HepG2 (cell line): Measurements from ENCODE around the gene CORO7. TPM values are rescaled to one million over a fixed set of nuclear protein-coding genes. Genes with fewer than 3 reads are reported as not detected.

Source experiments
- CEBPG ChIP-seq: IDR thresholded peaks from 2 replicates; pipeline ENCODE4 v1.6.1; 2016
- CENPT ChIP-seq: sonication (generic); formaldehyde crosslinking; IDR thresholded peaks from 2 replicates; pipeline ENCODE4 v1.8.0; 2022; ENCODE audit warnings: low read depth, mild to moderate bottlenecking, moderate library complexity, missing genetic modification reagents
- MBNL3 ChIP-seq: fragments of 250-450 bp; sonication (Bioruptor Pico); conservative IDR thresholded peaks from 2 replicates; pipeline ENCODE4 v1.8.0; 2022; ENCODE audit warnings: mild to moderate bottlenecking, inconsistent platforms
- NR2F1 ChIP-seq, 2 experiments: fragments of 450-650 bp in 1 of 2; formaldehyde crosslinking in 1 of 2; IDR thresholded peaks; 2 replicates each; pipeline versions ENCODE4 v1.5.0 to v1.6.1; 2016 to 2020; ENCODE audit warnings: mild to moderate bottlenecking in 1 of 2, missing compliant biosample characterization in 1 of 2, missing genetic modification reagents in 1 of 2, moderate library complexity in 1 of 2
- ONECUT2 ChIP-seq: sonication (generic); formaldehyde crosslinking; IDR thresholded peaks from 2 replicates; pipeline ENCODE4 v1.4.0; 2020; ENCODE audit warnings: missing genetic modification reagents
- PHB2 ChIP-seq: fragments of 450-650 bp; IDR thresholded peaks from 2 replicates; pipeline ENCODE4 v1.6.1; 2018; ENCODE audit not compliant: partially characterized antibody
- RFX3 ChIP-seq: IDR thresholded peaks from 2 replicates; pipeline ENCODE4 v1.6.1; 2016; ENCODE audit warnings: missing biosample characterization, missing genetic modification reagents
- YEATS2 ChIP-seq: sonication (generic); formaldehyde crosslinking; IDR thresholded peaks from 2 replicates; pipeline ENCODE4 v1.4.0; 2020; ENCODE audit warnings: missing genetic modification reagents, borderline replicate concordance
- ZC3H4 ChIP-seq: sonication (generic); formaldehyde crosslinking; IDR thresholded peaks from 2 replicates; pipeline ENCODE4 v1.4.0; 2020; ENCODE audit warnings: missing genetic modification reagents, borderline replicate concordance
- ZFP36L2 ChIP-seq: sonication (generic); formaldehyde crosslinking; IDR thresholded peaks from 2 replicates; pipeline ENCODE4 v1.4.0; 2020; ENCODE audit warnings: missing genetic modification reagents
- ZNF234 ChIP-seq: sonication (generic); formaldehyde crosslinking; conservative IDR thresholded peaks from 2 replicates; pipeline ENCODE4 v1.5.1; 2020; ENCODE audit warnings: mild to moderate bottlenecking, missing genetic modification reagents
- ZNF460 ChIP-seq: sonication (generic); formaldehyde crosslinking; IDR thresholded peaks from 2 replicates; pipeline ENCODE4 v1.5.1; 2020; ENCODE audit warnings: missing genetic modification reagents, mild to moderate bottlenecking, borderline replicate concordance
- polyA plus RNA-seq, 8 experiments: library from polyadenylated mRNA; depleted of rRNA in 3 of 8; stranded (reverse) in 7 of 8; unstranded in 1 of 8; fragments of >200 nt; fragmentation: Illumina TruSeq in 4 of 8; extraction: Trizol in 4 of 8; gene quantifications; 2 replicates each; pipeline versions ENCODE4 v1.2.1 to v1.2.3, GENCODE V29; 2011 to 2016; ENCODE audit warnings: low read depth in 4 of 8, missing spikeins in 1 of 8, mixed read lengths in 1 of 8; ENCODE audit not compliant: insufficient read depth in 1 of 8
- total RNA-seq, 5 experiments: library from RNA; depleted of rRNA; stranded (reverse); fragments of >200 nt; fragmentation: Illumina TruSeq; extraction: Trizol; gene quantifications; 2 replicates each; pipeline ENCODE4 v1.2.3, GENCODE V29; 2016; ENCODE audit warnings: low read depth in 1 of 5
- TF ChIP-seq, protein P1 (sequence below): sonication (generic); formaldehyde crosslinking; IDR thresholded peaks from 2 replicates; pipeline ENCODE4 v1.8.0; 2022; ENCODE audit warnings: mild to moderate bottlenecking, missing genetic modification reagents, borderline replicate concordance
- TF ChIP-seq, protein P2 (sequence below): sonication (generic); formaldehyde crosslinking; IDR thresholded peaks from 2 replicates; pipeline ENCODE4 v1.4.0; 2020; ENCODE audit warnings: missing genetic modification reagents, borderline replicate concordance
- TF ChIP-seq, protein P3 (sequence below): sonication (generic); formaldehyde crosslinking; IDR thresholded peaks from 2 replicates; pipeline ENCODE4 v1.5.0; 2020; ENCODE audit warnings: mild to moderate bottlenecking, missing genetic modification reagents, borderline replicate concordance

The CORO7 gene
- total and polyA plus RNA-seq, 2 of the 13 experiments (the other 11 are each of a cell fraction or from before 2014, with no cell fraction given): 9.9 to 14.3 TPM

DNA sequence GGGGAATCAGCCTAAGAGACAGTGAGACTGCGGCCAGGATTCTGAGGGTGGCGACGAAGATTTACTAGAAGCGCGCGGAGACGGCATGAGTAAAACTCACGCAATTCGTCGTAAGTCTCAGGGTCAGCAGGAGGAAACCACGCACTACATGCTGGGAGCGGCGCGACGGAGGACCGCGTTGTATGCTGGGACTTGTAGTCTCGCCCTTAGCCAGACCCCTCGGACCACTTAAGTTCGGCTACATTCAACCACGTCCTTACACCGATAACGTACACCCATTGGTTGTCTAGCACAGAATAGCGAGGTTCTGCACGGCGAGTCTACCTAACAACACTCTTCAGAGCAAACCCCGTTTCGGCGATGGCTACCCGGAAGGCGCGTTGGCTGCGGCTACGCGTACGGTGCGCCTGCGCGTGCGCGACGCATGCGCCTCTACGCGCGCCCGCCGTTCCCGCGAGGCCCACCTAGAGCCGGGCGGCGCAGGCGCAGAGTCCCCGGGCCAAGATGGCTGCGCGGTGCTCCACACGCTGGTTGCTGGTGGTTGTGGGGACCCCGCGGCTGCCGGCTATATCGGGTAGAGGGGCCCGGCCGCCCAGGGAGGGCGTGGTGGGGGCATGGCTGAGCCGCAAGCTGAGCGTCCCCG lies 9.1 kb upstream of the CORO7 start, which contains the start of gene DNAJA3 (continued):
- TF ChIP-seq, protein P1, sequence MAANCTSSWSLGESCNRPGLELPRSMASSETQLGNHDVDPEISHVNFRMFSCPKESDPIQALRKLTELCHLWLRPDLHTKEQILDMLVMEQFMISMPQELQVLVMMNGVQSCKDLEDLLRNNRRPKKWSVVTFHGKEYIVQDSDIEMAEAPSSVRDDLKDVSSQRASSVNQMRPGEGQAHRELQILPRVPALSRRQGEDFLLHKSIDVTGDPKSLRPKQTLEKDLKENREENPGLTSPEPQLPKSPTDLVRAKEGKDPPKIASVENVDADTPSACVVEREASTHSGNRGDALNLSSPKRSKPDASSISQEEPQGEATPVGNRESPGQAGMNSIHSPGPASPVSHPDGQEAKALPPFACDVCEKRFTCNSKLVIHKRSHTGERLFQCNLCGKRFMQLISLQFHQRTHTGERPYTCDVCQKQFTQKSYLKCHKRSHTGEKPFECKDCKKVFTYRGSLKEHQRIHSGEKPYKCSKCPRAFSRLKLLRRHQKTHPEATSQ (CRISPR knock-in tag): 0 out of 2 replicates have a peak, but pooled peaks have one; percentile 30
- TF ChIP-seq ZNF460 (CRISPR knock-in tag) (no peak), ZC3H4 (CRISPR knock-in tag) (no peak), CENPT (CRISPR knock-in tag) (peak; percentile 92; the same call in 1 of the 2 replicates), YEATS2 (peak; percentile 58; the same call in 1 of the 2 replicates), ONECUT2 (CRISPR knock-in tag) (no peak), NR2F1 (CRISPR knock-in tag; IDR thresholded peaks at IDR 0.05) (no peak), ZFP36L2 (no peak), RFX3 (CRISPR knock-in tag) (peak; percentile 2; the same call in 1 of the 2 replicates), ZNF234 (no peak), PHB2 (no peak), MBNL3 (CRISPR knock-in tag) (no peak), CEBPG (CRISPR knock-in tag) (peak; percentile 81)
- TF ChIP-seq, protein P2, sequence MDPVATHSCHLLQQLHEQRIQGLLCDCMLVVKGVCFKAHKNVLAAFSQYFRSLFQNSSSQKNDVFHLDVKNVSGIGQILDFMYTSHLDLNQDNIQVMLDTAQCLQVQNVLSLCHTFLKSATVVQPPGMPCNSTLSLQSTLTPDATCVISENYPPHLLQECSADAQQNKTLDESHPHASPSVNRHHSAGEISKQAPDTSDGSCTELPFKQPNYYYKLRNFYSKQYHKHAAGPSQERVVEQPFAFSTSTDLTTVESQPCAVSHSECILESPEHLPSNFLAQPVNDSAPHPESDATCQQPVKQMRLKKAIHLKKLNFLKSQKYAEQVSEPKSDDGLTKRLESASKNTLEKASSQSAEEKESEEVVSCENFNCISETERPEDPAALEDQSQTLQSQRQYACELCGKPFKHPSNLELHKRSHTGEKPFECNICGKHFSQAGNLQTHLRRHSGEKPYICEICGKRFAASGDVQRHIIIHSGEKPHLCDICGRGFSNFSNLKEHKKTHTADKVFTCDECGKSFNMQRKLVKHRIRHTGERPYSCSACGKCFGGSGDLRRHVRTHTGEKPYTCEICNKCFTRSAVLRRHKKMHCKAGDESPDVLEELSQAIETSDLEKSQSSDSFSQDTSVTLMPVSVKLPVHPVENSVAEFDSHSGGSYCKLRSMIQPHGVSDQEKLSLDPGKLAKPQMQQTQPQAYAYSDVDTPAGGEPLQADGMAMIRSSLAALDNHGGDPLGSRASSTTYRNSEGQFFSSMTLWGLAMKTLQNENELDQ (CRISPR knock-in tag): no peak
- TF ChIP-seq, protein P3, sequence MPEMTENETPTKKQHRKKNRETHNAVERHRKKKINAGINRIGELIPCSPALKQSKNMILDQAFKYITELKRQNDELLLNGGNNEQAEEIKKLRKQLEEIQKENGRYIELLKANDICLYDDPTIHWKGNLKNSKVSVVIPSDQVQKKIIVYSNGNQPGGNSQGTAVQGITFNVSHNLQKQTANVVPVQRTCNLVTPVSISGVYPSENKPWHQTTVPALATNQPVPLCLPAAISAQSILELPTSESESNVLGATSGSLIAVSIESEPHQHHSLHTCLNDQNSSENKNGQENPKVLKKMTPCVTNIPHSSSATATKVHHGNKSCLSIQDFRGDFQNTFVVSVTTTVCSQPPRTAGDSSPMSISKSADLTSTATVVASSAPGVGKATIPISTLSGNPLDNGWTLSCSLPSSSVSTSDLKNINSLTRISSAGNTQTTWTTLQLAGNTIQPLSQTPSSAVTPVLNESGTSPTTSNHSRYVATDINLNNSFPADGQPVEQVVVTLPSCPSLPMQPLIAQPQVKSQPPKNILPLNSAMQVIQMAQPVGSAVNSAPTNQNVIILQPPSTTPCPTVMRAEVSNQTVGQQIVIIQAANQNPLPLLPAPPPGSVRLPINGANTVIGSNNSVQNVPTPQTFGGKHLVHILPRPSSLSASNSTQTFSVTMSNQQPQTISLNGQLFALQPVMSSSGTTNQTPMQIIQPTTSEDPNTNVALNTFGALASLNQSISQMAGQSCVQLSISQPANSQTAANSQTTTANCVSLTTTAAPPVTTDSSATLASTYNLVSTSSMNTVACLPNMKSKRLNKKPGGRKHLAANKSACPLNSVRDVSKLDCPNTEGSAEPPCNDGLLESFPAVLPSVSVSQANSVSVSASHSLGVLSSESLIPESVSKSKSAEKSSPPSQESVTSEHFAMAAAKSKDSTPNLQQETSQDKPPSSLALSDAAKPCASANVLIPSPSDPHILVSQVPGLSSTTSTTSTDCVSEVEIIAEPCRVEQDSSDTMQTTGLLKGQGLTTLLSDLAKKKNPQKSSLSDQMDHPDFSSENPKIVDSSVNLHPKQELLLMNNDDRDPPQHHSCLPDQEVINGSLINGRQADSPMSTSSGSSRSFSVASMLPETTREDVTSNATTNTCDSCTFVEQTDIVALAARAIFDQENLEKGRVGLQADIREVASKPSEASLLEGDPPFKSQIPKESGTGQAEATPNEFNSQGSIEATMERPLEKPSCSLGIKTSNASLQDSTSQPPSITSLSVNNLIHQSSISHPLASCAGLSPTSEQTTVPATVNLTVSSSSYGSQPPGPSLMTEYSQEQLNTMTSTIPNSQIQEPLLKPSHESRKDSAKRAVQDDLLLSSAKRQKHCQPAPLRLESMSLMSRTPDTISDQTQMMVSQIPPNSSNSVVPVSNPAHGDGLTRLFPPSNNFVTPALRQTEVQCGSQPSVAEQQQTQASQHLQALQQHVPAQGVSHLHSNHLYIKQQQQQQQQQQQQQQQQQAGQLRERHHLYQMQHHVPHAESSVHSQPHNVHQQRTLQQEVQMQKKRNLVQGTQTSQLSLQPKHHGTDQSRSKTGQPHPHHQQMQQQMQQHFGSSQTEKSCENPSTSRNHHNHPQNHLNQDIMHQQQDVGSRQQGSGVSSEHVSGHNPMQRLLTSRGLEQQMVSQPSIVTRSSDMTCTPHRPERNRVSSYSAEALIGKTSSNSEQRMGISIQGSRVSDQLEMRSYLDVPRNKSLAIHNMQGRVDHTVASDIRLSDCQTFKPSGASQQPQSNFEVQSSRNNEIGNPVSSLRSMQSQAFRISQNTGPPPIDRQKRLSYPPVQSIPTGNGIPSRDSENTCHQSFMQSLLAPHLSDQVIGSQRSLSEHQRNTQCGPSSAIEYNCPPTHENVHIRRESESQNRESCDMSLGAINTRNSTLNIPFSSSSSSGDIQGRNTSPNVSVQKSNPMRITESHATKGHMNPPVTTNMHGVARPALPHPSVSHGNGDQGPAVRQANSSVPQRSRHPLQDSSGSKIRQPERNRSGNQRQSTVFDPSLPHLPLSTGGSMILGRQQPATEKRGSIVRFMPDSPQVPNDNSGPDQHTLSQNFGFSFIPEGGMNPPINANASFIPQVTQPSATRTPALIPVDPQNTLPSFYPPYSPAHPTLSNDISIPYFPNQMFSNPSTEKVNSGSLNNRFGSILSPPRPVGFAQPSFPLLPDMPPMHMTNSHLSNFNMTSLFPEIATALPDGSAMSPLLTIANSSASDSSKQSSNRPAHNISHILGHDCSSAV (CRISPR knock-in tag): no peak
